Stimulated activated CD8-positive, alpha-beta memory T cell treated with anti-CD3 and anti-CD28 coated beads, Interleukin-7, amount 100 ng/mL, for 1 hour (primary cell): ENCODE measurements around the gene SPTB.

ENCODE experiments used
- DNase-seq, 2 donors: peaks; one replicate each; pipeline ENCODE4 v3.0.0-alpha.2; 2020; ENCODE audit warnings: low read depth in 2 of 2

SPTB gene

GRCh38 chr14:64765740-64766302, 113.9 kb downstream of the SPTB start:
- DNase-seq = no peak

GRCh38 chr14:64764641-64765520, 114.8 kb downstream of the SPTB start:
- DNase-seq = peak; percentile 32 to 36

GRCh38 chr14:64763801-64764621, 115.7 kb downstream of the SPTB start:
- DNase-seq = no peak

- DNase-seq = no peak
Measured at GRCh38 chr14:64763085-64763782, 116.5 kb downstream of the SPTB start.

- no peak for DNase-seq
Measured at GRCh38 chr14:64762044-64763034, 117.4 kb downstream of the SPTB start.

- DNase-seq = no peak
Measured at GRCh38 chr14:64761441-64762043, 118.2 kb downstream of the SPTB start.

- no peak for DNase-seq
Measured at GRCh38 chr14:64760916-64761315, 118.8 kb downstream of the SPTB start.

GRCh38 chr14:64760146-64760755, 119.5 kb downstream of the SPTB start:
- peak in 1 of 2 donors; percentile 26 for DNase-seq

- no peak for DNase-seq
Measured at GRCh38 chr14:64759555-64759938, 120.2 kb downstream of the SPTB start.

- DNase-seq = no peak
Measured at GRCh38 chr14:64758691-64759554, 120.8 kb downstream of the SPTB start.

GRCh38 chr14:64758025-64758521, 121.6 kb downstream of the SPTB start:
- DNase-seq = no peak

GRCh38 chr14:64757601-64758000, 122.1 kb downstream of the SPTB start:
- no peak for DNase-seq

GRCh38 chr14:64756712-64757111, 123.0 kb downstream of the SPTB start:
- DNase-seq = no peak

- DNase-seq = peak in 1 of 2 donors; percentile 23
Measured at GRCh38 chr14:64755781-64756221, 123.9 kb downstream of the SPTB start.

GRCh38 chr14:64754685-64755084, 125.0 kb downstream of the SPTB start:
- no peak for DNase-seq

GRCh38 chr14:64753999-64754398, 125.7 kb downstream of the SPTB start:
- DNase-seq = no peak

GRCh38 chr14:64753374-64753773, 126.3 kb downstream of the SPTB start:
- DNase-seq = no peak

- no peak for DNase-seq
Measured at GRCh38 chr14:64752909-64753308, 126.8 kb downstream of the SPTB start.
